NCI-H526 (cell line): Measurements from ENCODE around the gene VMP1.
A peak's percentile ranks its signal among the peaks of the same experiment; 100 is the strongest.
"Not testable (repeated sequence)": the region's sequence is repeated elsewhere in the genome, so short reads cannot be mapped to it uniquely, and the experiment has no call there.

Experiments
- DNase-seq, 2 experiments: peaks; one replicate each; lab custom pipeline; 2025; lab: John Stamatoyannopoulos, UW

VMP1 gene

GRCh38 chr17:59841091-59841881 lies 133.8 kb downstream of the VMP1 start:
- peak in 1 of 2 experiments; percentile 31 for DNase-seq

- not testable (repeated sequence) for DNase-seq
These were observed 134.4 kb downstream of the VMP1 start for GRCh38 chr17:59841882-59842263.

- DNase-seq, result peak; percentile 36 to 40
These were observed 135.6 kb downstream of the VMP1 start for GRCh38 chr17:59842901-59843652.

- DNase-seq, result peak; percentile 47 to 57
These were observed 137.6 kb downstream of the VMP1 start for GRCh38 chr17:59844884-59845594.

GRCh38 chr17:59845595-59846393 lies 138.3 kb downstream of the VMP1 start:
- DNase-seq, result peak; percentile 99

- peak; percentile 88 to 93 for DNase-seq
These were observed 139.1 kb downstream of the VMP1 start for GRCh38 chr17:59846394-59847165.

GRCh38 chr17:59848385-59848668 lies 140.9 kb downstream of the VMP1 start:
- DNase-seq, result no peak

- DNase-seq, result no peak
These were observed 141.3 kb downstream of the VMP1 start for GRCh38 chr17:59848778-59849177.

GRCh38 chr17:59850311-59850710 lies 142.9 kb downstream of the VMP1 start:
- not testable (repeated sequence) for DNase-seq

GRCh38 chr17:59851439-59852375 lies 144.3 kb downstream of the VMP1 start:
- DNase-seq, result no peak

- DNase-seq, result not testable (repeated sequence)
These were observed 145.4 kb downstream of the VMP1 start for GRCh38 chr17:59852847-59853167.

- DNase-seq, result peak in 1 of 2 experiments; percentile 50
These were observed 145.9 kb downstream of the VMP1 start for GRCh38 chr17:59853168-59853918.

- DNase-seq, result not testable (repeated sequence)
These were observed 146.7 kb downstream of the VMP1 start for GRCh38 chr17:59853919-59854729.

GRCh38 chr17:59856859-59857794 lies 149.7 kb downstream of the VMP1 start:
- no peak for DNase-seq

GRCh38 chr17:59858167-59858816 lies 150.8 kb downstream of the VMP1 start:
- no peak for DNase-seq

- no peak for DNase-seq
These were observed 151.5 kb downstream of the VMP1 start for GRCh38 chr17:59858932-59859331.
